RKO (cell line): ENCODE measurements around the gene TULP3.

Source experiments
- DNase-seq: peaks from one replicate; pipeline ENCODE4 v3.0.0-alpha.2; 2016; ENCODE audit warnings: low spot score

Gene TULP3

GRCh38 chr12:2925322-2925995 lies 34.8 kb downstream of the TULP3 start:
- DNase-seq = peak; percentile 34

GRCh38 chr12:2930865-2931264 lies 40.2 kb downstream of the TULP3 start:
- DNase-seq = no peak

DNA sequence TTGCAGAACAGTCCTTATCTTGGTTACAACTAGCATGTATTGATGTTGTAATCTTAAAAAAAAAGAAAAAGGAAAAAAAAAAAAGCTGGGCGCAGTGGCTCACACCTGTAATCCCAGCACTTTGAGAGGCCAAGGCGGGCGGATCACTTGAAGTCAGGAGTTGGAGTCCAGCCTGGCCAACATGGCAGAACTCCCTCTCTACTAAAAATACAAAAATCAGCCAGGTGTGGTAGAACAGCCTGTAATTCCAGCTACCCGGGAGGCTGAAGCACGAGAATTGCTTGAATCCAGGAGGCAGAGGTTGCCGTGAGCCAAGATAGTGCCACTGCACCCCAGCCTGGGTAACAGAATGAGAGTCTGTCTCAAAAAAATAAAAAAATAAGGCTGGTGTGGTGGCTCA lies 42.9 kb downstream of the TULP3 start:
- DNase-seq = no peak

DNA sequence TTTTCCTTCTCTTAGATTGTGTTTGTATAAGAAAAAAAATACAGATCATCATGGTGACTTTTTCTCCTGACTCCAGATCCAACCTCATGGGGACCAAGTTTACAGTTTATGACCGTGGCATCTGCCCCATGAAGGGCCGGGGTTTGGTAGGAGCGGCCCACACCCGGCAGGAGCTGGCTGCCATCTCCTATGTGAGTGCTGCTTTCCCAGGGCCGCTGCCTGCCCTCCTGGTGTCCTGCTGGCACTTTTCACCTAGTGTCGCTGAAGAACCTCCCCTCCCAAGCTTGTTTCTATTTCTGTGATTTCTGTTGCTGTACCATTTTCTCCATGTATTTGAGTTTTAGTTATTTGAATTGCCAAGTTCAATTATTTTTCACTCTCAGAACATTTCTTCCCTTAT lies 43.7 kb downstream of the TULP3 start:
- no peak for DNase-seq

- no peak for DNase-seq
These were observed 45.6 kb downstream of the TULP3 start for GRCh38 chr12:2936301-2936700.

GRCh38 chr12:2937500-2937899 lies 46.8 kb downstream of the TULP3 start:
- no peak for DNase-seq

DNA sequence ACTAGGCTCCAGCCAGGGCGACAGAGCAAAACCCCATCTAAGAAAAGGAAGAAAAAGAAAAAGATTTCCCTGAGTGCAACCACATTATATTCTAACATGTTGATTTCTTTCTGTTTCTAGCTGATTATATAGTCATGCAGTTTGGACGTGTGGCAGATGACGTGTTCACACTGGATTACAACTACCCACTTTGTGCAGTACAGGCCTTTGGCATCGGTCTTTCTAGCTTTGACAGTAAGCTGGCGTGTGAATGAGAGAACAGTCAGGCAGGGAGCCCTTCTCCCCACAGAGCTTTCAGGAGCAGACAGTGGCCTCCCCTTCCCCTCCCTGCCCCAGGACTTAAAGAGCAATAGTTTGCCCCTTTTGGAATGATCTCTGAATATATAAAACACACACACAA lies 48.5 kb downstream of the TULP3 start:
- no peak for DNase-seq

DNA sequence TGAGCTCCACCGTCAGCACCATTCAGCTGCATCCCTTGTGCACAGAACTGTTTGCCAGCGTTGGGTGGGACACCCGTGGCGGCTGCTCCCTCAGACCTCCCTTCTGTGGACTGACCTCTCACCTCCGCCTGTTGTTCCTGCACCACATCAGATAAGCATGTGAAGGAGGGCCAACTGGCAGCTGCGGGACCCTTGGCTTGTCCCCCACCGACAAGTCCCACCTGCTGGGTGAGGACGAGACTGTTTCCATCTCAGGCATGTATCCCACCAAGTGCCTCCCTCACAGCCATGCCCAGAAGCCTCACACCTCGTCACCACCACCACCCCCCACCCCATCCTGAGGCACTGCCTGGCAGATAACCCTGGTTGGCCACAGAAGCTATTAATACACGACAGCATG lies 49.9 kb downstream of the TULP3 start:
- DNase-seq = no peak

GRCh38 chr12:2941524-2941923 lies 50.8 kb downstream of the TULP3 start:
- no peak for DNase-seq

DNA sequence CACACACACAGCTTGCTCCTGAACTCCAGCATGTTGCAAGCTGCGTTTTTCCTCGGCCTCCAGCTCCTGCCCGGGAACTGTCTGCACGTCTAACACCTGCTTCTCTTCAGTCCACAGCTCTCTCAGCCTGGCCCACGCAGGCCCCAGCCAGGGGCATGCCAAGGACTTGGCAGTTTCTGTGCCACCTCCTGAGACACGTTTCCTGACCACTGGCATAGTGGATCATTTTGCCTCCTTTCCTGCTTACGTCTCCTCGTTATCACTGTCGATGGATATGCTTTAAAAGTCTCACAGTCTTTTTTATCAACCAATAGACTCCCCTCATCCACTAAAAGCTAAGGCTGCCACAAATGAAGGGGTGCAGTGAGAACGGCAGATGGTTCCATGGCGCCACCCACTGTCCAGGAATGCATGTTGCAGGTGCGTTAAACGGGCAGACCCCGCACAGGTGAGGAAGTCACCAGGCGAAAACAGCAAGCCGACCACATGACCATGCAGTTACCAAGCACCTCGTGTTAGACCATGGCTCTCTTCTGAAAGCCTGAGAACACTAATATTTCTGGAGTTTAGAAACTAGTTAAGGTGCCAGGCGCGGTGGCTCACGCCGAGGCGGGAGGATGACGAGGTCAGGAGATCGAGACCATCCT lies 53.8 kb downstream of the TULP3 start:
- no peak for DNase-seq

- DNase-seq = no peak
These were observed 58.7 kb downstream of the TULP3 start for GRCh38 chr12:2949411-2949810.

GRCh38 chr12:2955888-2956287 lies 65.2 kb downstream of the TULP3 start:
- no peak for DNase-seq

- DNase-seq = peak; percentile 26
These were observed 67.2 kb downstream of the TULP3 start for GRCh38 chr12:2957816-2958431.

DNA sequence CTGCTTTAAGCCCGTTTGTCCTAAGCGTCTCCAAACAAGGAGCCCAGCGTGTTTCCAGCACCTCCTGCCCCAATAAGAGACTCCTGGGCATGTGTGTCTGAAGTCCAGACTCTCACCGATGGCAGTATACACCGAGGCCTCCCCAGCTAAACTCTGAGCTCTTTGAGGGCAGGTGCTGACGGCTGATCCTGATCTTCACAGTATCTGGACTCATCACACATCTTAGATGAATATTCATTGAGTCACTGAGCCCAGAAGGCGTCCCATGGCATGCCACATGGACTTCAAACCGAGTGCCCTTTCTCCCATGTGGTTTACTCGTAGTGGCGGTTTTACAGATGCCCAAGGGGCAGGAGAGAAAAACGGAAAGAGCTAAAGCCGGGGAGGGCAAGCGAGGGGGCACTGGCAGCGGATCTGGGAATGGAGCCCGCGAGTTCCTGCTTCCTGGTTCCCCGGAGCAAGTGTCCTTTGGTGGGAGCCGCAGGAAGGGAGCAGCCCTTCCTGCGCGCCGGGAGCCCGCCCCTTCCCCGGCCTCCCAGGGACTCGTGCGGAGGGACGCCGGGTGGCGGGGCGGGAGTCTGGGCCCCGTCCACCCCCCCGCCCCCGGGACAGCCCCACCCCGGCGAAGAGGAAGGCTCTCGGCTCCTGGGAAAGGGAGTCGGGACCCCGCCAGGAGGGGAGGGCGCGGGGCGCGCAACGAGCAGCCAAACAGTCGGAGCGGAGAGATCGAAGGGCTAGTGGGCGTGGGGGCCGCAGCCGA lies 67.9 kb downstream of the TULP3 start:
- peak; percentile 88 for DNase-seq

- peak; percentile 64 for DNase-seq
These were observed 68.5 kb downstream of the TULP3 start, which contains the start of gene TEAD4 for GRCh38 chr12:2959192-2959504. Gene TEAD4 (plus strand): TSS chr12:2959397.

DNA sequence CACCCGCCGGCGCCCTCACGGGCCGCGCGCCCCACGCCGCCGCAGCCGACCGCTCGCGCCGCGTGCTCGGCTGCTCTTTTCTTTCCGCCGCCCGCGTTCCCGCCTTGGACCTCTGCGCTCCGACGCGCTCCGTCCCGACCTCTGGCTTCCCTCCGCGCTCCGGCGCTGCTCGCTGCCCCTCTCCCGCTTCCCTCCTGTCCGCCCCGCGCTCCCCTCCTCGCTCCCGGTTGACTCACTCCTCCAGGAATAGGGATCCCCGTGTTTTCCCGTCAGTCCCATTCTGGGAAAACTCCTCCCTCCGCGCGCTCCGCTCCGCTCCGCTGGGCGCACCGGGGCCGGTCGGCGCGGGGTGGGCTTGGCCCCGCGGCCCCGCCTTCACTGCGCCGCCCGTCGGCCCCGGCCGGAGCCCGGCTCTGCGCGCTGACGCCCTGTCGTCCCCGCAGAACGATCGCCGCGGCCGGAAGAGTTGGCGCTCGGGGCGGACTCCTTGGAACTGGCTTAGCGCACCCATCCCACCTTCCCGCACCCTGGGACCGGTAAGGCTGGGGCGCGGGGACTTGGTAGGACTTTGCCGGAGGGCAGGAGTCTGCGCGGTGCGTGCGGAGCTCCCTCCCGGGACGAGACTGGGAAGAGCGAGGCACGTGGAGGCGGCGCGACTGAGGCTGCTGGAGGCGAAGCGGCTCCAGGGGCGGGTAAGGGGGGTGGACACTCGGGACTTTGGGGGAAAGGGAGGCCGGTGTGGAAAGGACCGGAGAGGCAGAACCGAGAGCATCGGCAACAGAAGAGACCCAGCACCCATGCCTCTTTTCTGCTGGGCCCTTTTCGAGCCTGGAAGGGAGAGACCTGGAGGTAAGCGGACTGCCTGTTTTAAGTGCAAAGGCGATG lies 69.1 kb downstream of the TULP3 start:
- peak; percentile 67 for DNase-seq

DNA sequence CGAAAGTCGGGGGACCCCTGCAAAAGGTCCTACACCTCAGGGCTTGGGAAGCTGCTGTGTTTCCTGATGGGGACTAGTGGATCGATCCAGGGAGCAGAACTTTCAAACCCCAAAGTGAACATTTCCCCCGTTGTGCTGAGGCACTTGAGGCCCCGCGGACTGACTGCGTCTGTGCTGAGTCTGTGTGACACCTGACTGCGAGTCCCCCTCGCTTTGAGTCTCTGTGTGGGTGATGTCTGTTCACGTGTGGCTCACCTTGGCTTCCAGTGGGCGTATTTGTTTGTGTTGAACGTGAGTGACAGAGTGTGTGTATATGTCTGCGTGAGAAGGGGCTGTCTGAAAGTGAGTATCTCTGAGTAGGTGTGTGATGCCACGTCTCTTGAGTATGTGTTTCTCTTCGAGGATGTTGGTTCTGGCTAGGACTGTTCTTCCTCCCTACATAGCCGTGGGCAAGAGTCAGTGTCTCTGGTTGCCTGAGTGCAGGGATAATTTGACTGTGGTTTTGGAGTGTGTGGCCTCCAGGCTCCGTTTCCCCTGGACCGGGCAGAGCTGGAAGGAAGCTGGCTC lies 69.8 kb downstream of the TULP3 start:
- DNase-seq = peak; percentile 56

GRCh38 chr12:2960996-2961616 lies 70.4 kb downstream of the TULP3 start:
- peak; percentile 21 for DNase-seq

- no peak for DNase-seq
These were observed 71.0 kb downstream of the TULP3 start for GRCh38 chr12:2961705-2962104.

- no peak for DNase-seq
These were observed 72.6 kb downstream of the TULP3 start for GRCh38 chr12:2963154-2963759.
